Caco-2 (cell line): ENCODE results near the gene SERINC5. TPM values are rescaled to one million over a fixed set of nuclear protein-coding genes. Genes with fewer than 3 reads are reported as not detected.
A peak's percentile ranks its signal among the peaks of the same experiment; 100 is the strongest.

Experiments used
- BruUV-seq: library from RNA; stranded (reverse); fragments of 400-500 nt; replicated peaks from 2 replicates; lab custom pipeline; 2021; lab: Mats Ljungman, UMichigan
- CTCF ChIA-PET: fragments of 300-600 bp; sonication (Branson Sonifier 250); formaldehyde crosslinking; loops from one replicate; lab custom pipeline; 2022; ENCODE audit warnings: antibody characterized with exemption; lab: Charles Lee
- POLR2A ChIA-PET: fragments of 300-600 bp; sonication (Branson Sonifier 250); formaldehyde crosslinking; loops from one replicate; lab custom pipeline; 2022; ENCODE audit warnings: antibody characterized with exemption; lab: Charles Lee
- DNase-seq, 2 experiments: peaks; one replicate each; pipeline versions ENCODE4 v3.0.0 to v3.0.0-alpha.2; 2020 to 2022
- H3K27me3 ChIP-seq: replicated peaks from 2 replicates; pipeline ENCODE4 v1.6.0; 2011; ENCODE audit warnings: low read length; ENCODE audit not compliant: control insufficient read depth, insufficient read depth
- H3K36me3 ChIP-seq: 2 replicates; pipeline ENCODE4 v1.5.1; 2011; ENCODE audit warnings: low read length; ENCODE audit not compliant: control insufficient read depth, insufficient read depth
- H3K4me1 ChIP-seq: fragments of 250-450 bp; sonication (Bioruptor Pico); 2 replicates; pipeline ENCODE4 v1.5.1; 2020; ENCODE audit warnings: mild to moderate bottlenecking
- H3K4me3 ChIP-seq: 2 replicates; pipeline ENCODE4 v1.5.1; 2011; ENCODE audit warnings: low read depth, mild to moderate bottlenecking, control low read depth, low read length
- H3K9me3 ChIP-seq: fragments of 250-450 bp; sonication (Bioruptor Pico); 2 replicates; pipeline ENCODE4 v1.5.1; 2020; ENCODE audit warnings: mild to moderate bottlenecking, moderate library complexity
- H3K27ac Mint-ChIP-seq: one replicate; pipeline ENCODE4 v1.8.0; 2022; ENCODE audit warnings: mixed read lengths; ENCODE audit not compliant: unreplicated experiment
- H3K27me3 Mint-ChIP-seq: one replicate; pipeline ENCODE4 v1.8.0; 2022; ENCODE audit warnings: mixed read lengths; ENCODE audit not compliant: insufficient read depth, unreplicated experiment
- H3K36me3 Mint-ChIP-seq: one replicate; pipeline ENCODE4 v1.8.0; 2022; ENCODE audit warnings: mild to moderate bottlenecking, mixed read lengths; ENCODE audit not compliant: insufficient read depth, unreplicated experiment
- H3K4me1 Mint-ChIP-seq: one replicate; pipeline ENCODE4 v1.8.0; 2022; ENCODE audit warnings: low read depth, mixed read lengths; ENCODE audit not compliant: unreplicated experiment
- H3K4me3 Mint-ChIP-seq: one replicate; pipeline ENCODE4 v1.8.0; 2022; ENCODE audit warnings: mild to moderate bottlenecking, moderate library complexity, mixed read lengths; ENCODE audit not compliant: unreplicated experiment
- H3K9me3 Mint-ChIP-seq: one replicate; pipeline ENCODE4 v1.8.0; 2022; ENCODE audit warnings: mixed read lengths; ENCODE audit not compliant: unreplicated experiment
- intact Hi-C: fragments of 100-400 bp; cut with micrococcal nuclease; formaldehyde crosslinking; loops from one replicate; pipeline ENCODE4 v1.10.0; 2022; ENCODE audit not compliant: unreplicated experiment
- total RNA-seq: library from RNA; stranded (reverse); gene quantifications from 2 replicates; pipeline ENCODE4 v1.2.3, GENCODE V29; 2022
- TF ChIP-seq, protein P1 (sequence below), 2 experiments: fragments of 200-600 bp in 1 of 2; IDR thresholded peaks; 1 replicate in 1 of 2; 2 replicates in 1 of 2; pipeline versions ENCODE4 v1.5.1 to v1.8.0; 2011 to 2022; ENCODE audit warnings: antibody characterized with exemption in 1 of 2, control low read depth in 1 of 2, inconsistent platforms in 1 of 2, low read depth in 1 of 2, low read length in 1 of 2, mild to moderate bottlenecking in 1 of 2, moderate library complexity in 1 of 2; ENCODE audit not compliant: insufficient read depth in 1 of 2, severe bottlenecking in 1 of 2, unreplicated experiment in 1 of 2

SERINC5 gene
- total RNA-seq, 1 experiment from 2014 or later = 225 TPM

DNA sequence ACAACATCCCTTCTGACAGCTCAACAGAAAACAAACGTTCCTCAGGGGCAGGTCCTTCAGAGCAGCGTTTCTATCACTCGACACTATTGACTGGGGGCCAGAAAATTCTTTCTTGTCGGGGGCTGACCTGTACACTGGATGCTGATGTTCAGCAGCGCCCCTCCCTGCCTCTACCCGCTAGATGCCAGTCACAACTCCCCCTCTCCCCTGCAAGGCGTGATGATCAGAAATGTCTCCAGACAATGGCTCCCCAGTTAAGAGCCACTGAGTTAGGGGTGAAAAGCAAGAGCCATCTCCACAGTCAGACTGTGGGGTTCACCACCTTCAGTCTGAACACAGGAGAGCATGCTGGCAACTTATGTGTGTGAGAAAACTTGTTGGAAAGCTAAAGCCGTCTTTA is 39.8 kb downstream of the SERINC5 start:
- Mint-ChIP-seq H3K9me3 (no peaks in the 10 kb centered on the region), H3K4me3 (no peak overlapping the region), H3K36me3 (peaks cover 82% of the 10 kb centered on the region), H3K27me3 (no peaks in the 10 kb centered on the region), H3K4me1 (peaks cover 24% of the 10 kb centered on the region), H3K27ac (peak overlapping the region; percentile 76)
- Histone ChIP-seq H3K27me3 (no peaks in the 10 kb centered on the region), H3K4me1 (peaks cover 19% of the 10 kb centered on the region), H3K9me3 (no peaks in the 10 kb centered on the region), H3K36me3 (peaks cover 3% of the 10 kb centered on the region), H3K4me3 (no peak overlapping the region)
- no TSS peak for BruUV-seq
- TF ChIP-seq, protein P1, sequence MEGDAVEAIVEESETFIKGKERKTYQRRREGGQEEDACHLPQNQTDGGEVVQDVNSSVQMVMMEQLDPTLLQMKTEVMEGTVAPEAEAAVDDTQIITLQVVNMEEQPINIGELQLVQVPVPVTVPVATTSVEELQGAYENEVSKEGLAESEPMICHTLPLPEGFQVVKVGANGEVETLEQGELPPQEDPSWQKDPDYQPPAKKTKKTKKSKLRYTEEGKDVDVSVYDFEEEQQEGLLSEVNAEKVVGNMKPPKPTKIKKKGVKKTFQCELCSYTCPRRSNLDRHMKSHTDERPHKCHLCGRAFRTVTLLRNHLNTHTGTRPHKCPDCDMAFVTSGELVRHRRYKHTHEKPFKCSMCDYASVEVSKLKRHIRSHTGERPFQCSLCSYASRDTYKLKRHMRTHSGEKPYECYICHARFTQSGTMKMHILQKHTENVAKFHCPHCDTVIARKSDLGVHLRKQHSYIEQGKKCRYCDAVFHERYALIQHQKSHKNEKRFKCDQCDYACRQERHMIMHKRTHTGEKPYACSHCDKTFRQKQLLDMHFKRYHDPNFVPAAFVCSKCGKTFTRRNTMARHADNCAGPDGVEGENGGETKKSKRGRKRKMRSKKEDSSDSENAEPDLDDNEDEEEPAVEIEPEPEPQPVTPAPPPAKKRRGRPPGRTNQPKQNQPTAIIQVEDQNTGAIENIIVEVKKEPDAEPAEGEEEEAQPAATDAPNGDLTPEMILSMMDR (IDR thresholded peaks at IDR 0.05; ENCODE audit: insufficient read depth in 1 of 2, low read depth in 1 of 2, low read length in 1 of 2, severe bottlenecking in 1 of 2, unreplicated experiment in 1 of 2) = no peak
- POLR2A ChIA-PET = no interaction called here
- intact Hi-C loops = no loop called here
- CTCF ChIA-PET = interaction anchor here (1.1 kb wide), 1 partner anchor 11 kb away, joined by 5 read pairs; no protein-coding TSS in a partner anchor
- DNase-seq = no peak

DNA sequence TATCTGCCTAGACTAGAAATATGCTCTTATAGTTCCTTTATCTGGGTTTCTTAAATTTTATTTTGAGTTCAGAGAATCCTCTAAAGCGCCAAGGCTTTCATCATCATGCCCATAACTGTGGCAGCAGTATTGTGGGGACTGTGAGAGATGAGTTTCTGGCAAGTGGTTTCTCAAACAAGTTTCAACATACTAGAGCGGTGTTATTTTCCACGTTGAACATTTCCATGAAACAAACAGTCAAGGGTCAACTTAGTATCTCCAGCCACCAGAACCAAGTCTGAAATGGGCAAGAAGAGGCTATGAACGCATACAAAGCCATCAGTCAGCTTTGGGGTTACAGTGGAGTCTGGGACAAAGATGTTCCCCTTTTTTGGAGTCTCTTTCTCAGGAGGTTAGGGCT is 40.3 kb downstream of the SERINC5 start:
- H3K27me3 ChIP-seq = no peaks in the 10 kb centered on the region
- H3K36me3 Mint-ChIP-seq = peaks cover 82% of the 10 kb centered on the region
- DNase-seq = no peak
- CTCF ChIA-PET = interaction anchor here (0.5 to 1.1 kb wide), 2 partner anchors 11 to 661 kb away, joined by 4 to 5 read pairs; no protein-coding TSS in a partner anchor
- H3K36me3 ChIP-seq = no peaks in the 10 kb centered on the region; the same call in 1 of the 2 replicates
- H3K4me1 ChIP-seq = peaks cover 19% of the 10 kb centered on the region
- H3K9me3 Mint-ChIP-seq = no peaks in the 10 kb centered on the region
- no peaks in the 10 kb centered on the region for H3K9me3 ChIP-seq
- no peak overlapping the region for H3K27ac Mint-ChIP-seq
- H3K4me3 ChIP-seq = no peak overlapping the region
- no peaks in the 10 kb centered on the region for H3K27me3 Mint-ChIP-seq
- POLR2A ChIA-PET = no interaction called here
- intact Hi-C loops = no loop called here
- H3K4me3 Mint-ChIP-seq = no peak overlapping the region
- peaks cover 24% of the 10 kb centered on the region for H3K4me1 Mint-ChIP-seq
- no TSS peak for BruUV-seq
- TF ChIP-seq, protein P1 (IDR thresholded peaks at IDR 0.05; ENCODE audit: insufficient read depth in 1 of 2, low read depth in 1 of 2, low read length in 1 of 2, severe bottlenecking in 1 of 2, unreplicated experiment in 1 of 2) = no peak

DNA sequence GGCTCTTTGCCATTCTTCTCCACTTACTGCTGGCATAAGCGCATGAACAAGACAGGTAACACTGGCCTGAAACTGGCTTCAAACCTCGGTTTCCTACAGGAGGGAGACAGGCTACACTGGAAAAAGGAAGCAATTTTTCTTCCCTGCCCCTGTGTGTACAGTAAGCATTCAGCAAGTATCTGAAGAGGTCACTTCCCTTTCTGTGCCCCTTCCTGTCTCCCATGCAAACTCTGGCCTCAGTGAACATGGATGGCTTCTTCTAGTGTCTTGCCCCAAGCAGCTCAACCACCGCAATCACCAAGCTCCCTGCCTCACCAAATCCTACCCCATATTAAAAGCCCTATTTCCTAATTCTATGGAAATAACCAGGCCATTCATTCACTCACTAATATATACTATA is 42.4 kb downstream of the SERINC5 start:
- BruUV-seq = no TSS peak
- Mint-ChIP-seq H3K27me3 (no peaks in the 10 kb centered on the region), H3K4me1 (peaks cover 27% of the 10 kb centered on the region), H3K27ac (peak overlapping the region; percentile 17), H3K36me3 (peaks cover 82% of the 10 kb centered on the region), H3K4me3 (no peak overlapping the region), H3K9me3 (no peaks in the 10 kb centered on the region)
- Histone ChIP-seq H3K9me3 (no peaks in the 10 kb centered on the region), H3K27me3 (no peaks in the 10 kb centered on the region), H3K4me3 (no peak overlapping the region), H3K36me3 (no peaks in the 10 kb centered on the region; the same call in 1 of the 2 replicates), H3K4me1 (peaks cover 19% of the 10 kb centered on the region)
- ChIA-PET POLR2A (interaction anchor here (0.6 kb wide), 1 partner anchor 661 kb away, joined by 3 read pairs; no protein-coding TSS in a partner anchor), CTCF (no interaction called here)
- TF ChIP-seq, protein P1 (IDR thresholded peaks at IDR 0.05; ENCODE audit: insufficient read depth in 1 of 2, low read depth in 1 of 2, low read length in 1 of 2, severe bottlenecking in 1 of 2, unreplicated experiment in 1 of 2) = no peak
- DNase-seq = no peak
- intact Hi-C loops = no loop called here
